GM08714 (cell line): ENCODE data around the gene SRSF12.

Source experiments
- H3K4me3 ChIP-seq: fragments of 200-500 bp; sonication (Bioruptor generic); 2 replicates; pipeline ENCODE4 v1.5.1; 2014; ENCODE audit warnings: mild to moderate bottlenecking, low read length, inconsistent platforms
- ZNF274 ChIP-seq: IDR thresholded peaks from 2 replicates; pipeline ENCODE4 v1.6.1; 2012; ENCODE audit warnings: mild to moderate bottlenecking, low read depth, low read length

SRSF12 gene

DNA sequence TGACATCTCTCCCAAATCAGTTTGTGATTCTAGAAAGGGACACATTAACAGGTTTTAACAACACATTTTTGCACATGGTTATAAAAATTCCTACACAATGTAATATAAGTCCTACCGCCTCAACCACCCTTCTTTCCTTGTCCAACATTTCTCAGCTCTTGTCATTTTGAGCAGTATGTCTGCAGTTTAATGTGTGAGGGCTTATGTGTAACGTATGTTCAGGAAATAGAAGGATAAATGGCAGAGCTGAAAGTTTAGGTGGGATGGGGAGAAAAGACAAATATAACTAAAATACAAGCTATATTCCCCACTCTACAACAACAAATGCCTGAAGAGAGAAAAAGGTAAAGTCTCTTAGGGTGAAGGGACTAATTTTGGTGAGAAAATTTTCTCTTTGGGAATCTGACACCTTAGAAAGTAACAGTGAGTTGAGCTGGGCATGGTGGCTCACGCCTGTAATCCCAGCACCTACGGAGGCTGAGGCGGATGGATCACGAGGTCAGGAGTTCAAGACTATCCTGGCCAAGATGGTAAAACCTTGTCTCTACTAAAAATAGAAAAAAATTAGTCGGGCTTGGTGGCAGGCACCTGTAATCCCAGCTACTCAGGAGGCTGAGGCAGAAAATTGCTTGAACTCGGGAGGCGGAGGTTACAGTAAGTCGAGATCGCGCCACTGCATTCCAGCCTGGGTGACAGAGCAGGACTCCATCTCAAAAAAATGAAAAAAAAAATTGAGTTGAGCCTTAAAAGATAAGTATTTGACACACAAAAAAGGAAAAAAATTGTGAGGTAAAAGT lies 32.3 kb downstream of the SRSF12 start:
- TF ChIP-seq ZNF274: no peak
- no peak overlapping the region for H3K4me3 ChIP-seq

DNA sequence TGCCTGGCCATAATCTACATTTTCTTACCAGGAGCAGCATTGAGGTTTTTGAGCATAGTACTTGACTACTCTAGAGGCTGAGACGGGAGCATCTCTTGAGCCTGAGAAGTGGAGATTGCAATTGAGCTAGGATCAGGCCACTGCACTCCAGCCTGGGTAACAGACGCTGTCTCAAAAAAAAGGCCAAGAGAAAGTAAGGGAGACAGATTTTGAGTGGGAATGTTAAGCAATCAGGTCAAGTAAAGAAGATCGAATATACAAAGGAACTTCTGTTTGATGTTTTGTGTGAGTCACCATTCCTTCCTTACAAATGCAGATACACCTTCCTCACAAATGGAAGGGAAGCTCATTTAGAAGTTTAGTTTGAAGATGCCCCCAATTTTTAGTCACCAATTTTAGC lies 32.9 kb downstream of the SRSF12 start:
- no peak overlapping the region for H3K4me3 ChIP-seq
- TF ChIP-seq ZNF274: no peak

DNA sequence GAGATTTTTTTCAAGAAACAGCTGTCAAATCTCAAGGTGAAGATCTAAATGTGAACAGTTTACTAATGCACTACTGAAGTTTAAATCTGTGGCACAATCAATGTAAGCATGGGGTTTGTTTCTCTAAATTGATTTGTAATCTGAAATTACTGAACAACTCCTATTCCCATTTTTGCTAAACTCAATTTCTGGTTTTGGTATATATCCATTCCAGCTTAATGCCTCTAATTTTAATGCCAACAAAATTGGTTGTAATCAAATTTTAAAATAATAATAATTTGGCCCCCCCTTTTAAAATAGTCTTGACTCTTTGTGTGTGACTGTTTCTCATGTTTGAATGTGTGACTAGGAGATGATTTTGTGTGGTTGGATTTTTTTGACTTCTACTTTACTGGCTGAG lies 33.3 kb downstream of the SRSF12 start:
- no peak for TF ChIP-seq ZNF274
- no peak overlapping the region for H3K4me3 ChIP-seq

DNA sequence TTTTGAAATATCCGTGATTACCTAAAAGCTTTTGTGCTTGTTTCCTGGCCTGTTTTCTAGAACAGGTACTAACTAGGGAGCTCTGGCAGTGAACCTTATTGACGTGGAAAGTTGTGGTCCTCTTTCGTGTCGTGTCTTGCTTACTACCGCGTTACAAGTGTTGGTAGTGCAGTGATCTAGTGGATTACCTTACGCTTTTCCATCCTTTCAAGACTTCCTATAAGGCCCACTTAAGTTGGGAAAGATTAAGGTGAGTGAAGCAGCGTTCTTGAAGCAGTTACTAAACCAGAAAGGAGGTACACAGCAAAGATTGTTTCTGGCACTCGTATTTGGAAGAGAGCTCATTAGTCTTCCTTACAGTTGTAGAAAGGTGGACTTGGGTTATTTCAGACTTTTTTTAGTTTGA lies 35.4 kb downstream of the SRSF12 start:
- H3K4me3 ChIP-seq: peak overlapping the region; percentile 81
- TF ChIP-seq ZNF274: no peak

DNA sequence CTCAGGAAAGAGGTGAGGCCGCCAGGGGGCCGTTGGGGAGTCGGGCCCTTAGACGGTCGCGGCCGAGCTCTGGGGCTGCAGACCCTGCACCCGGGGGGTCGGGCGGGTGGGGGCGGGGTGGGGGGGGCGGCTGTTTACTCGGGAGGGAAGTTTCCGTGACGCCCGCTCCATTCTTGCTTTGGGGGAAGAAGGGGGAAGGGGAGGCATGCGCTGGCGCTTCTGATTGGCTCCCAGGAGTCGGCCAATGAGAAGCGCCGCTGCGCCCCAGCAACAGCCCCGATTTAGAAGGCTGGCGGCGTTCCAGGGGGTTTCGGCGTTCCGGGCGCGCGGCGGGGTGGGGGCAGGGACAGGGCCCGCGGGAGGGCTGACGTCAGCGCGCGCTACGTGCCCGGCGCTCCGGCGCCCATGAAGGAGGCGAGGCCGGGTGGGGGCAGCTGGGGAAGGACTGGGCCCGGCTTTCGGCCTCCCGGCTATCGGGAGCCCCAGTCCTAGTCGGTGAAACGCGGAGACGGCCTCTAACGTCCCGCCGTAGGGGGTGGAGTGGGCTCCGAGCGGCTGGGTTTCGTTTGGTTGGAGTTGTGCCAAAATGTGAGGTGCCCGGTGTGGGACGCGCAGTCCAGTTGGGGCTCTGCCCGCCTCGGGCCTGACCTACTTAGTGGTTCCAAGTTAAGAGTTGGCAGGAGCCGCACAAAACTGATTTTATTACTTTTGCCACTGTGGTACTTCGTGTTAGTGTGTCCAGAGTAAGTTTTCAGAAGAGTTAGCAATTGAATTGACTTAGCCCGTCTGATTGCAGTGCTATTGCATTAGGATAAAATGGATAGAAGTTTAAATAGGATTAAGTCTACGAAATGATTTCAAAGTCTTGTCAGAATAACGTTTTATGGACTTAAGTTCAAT lies 36.2 kb downstream of the SRSF12 start:
- TF ChIP-seq ZNF274: no peak
- H3K4me3 ChIP-seq: peak overlapping the region; percentile 91

DNA sequence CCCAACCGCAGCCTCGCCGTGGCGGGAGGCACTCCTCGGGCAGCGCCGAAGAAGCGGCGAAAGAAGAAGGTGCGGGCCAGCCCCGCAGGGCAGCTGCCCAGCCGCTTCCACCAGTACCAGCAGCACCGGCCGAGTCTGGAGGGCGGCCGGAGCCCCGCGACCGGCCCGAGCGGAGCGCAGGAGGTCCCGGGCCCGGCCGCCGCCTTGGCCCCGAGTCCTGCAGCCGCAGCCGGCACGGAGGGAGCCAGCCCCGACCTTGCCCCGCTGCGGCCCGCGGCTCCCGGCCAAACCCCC lies 36.8 kb downstream of the SRSF12 start:
- no peak for TF ChIP-seq ZNF274
- H3K4me3 ChIP-seq: peak overlapping the region; percentile 91

DNA sequence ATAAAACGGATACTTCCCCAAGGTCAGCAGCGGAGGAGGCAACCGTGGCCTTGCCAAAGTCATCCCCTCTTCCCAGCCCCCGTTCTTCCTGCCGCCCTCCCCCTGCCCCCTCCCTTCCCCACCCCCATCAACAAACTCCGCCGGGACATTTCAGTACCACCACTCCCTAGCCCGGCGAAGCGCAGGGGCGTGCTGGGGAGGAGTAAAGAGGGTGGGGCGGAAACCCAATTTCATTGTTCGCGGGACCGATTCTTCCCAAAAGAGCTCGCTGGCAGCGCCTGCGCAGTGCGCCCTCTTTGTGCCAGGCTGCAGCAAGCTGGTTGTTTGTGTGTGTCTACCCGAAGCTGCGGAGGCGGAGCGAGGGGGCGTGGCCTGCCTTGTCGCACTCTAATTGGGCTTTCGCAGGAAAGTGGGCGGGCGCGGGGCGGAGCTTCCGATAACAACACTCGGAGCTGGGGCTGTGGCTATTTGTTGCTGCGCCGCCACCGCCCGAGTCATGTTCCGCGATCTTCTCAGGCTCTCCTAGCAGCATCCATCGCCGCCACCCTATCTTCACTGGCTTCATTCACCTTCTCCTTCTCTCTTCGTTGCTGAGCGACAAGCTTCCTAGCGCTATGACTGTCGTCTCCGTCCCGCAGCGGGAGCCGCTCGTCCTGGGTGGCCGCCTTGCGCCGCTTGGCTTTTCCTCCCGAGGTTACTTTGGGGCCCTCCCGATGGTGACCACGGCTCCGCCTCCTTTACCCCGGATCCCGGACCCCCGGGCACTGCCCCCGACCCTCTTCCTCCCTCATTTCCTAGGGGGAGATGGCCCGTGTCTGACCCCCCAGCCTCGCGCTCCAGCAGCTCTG lies 37.4 kb downstream of the SRSF12 start, which contains the start of gene PNRC1:
TSS of gene PNRC1 (plus strand) at position 471 of the 848 bp plus-strand sequence. CDS start at position 615, 144 bp downstream.
- peak within 1 kb of the TSS; percentile 91 for H3K4me3 ChIP-seq

DNA sequence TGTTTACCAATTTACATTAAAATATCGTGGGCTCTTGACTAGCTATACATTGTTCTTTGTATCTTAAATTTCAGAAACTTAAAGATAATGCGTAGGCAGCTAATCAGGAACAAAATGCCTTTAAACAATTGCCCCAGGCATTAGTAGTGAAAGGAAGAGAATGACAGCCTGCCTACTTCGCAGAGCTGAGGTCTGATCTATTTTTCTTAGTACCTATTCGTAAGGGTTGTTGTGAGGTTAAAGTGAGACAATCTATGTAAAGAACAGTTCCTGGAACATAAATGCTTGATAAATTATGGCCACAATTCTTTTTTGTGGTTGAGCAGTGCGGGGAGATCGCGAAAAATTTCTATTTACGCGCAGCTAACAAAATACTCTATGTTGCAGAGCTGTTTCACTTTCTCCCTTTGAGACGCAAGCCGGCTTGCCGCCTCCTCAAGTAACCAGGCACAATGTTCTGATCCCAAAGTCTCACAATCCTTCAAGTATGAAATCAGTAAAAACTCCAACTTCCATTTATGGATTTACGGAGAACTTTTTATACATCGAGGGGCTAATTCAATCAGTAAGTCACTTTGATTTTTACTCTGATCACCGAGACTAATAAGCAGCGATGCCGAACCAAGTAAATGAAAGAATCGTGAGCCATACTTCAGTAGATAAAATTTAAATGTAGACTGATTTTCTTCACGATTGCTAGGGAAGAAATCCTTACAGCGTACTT lies 38.2 kb downstream of the SRSF12 start:
- TF ChIP-seq ZNF274: no peak
- peak overlapping the region; percentile 88 for H3K4me3 ChIP-seq

More for the DNA sequence above, 37.4 kb downstream of the SRSF12 start, which contains the start of gene PNRC1:
- no peak for TF ChIP-seq ZNF274

DNA sequence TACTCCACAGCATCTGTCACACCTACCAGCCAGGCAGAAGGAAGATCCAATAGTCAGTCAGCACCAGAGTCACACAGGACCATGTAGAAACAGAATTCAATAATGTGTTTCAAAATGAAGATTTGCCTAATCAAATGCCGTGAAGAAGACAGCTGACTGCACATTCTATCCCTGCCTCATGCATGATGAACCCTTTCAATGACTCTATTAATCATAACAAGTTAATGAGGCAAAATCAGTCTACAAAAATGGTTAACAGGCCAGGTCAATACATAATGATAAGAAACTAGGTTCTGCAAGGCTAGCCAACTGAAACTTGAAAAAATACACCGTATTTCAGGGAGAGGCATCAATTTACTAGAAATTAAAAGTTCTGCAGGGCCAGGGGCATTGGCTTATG lies 44.0 kb downstream of the SRSF12 start:
- TF ChIP-seq ZNF274: no peak
- no peak overlapping the region for H3K4me3 ChIP-seq

DNA sequence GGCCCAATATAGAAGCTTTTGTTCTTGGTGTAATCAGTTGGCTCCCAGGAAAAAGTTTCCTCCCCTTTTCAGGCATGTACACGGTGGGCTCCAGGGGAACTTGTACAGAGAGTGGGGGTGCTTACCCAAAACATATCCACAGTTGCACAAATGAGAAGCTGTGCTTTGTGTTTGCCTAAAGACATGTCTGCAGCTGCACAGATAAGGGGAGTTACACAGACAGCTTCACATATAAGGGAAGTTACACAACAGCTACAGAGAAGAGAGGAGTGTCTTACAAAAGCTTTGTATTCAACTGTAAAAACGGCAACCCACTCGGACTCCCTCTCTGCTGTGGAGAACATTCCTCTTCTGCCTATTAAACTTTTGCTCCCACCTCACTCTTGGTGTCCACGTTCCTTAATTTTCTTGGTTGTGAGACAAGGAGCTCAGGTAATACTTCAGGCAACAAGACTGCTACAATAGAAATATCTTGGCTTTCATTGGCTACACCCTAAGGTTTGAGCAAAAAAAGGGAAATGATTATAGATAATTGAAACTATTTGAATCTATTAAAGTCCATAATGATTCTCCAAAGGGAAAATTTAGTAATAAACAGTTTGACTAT lies 44.8 kb downstream of the SRSF12 start:
- H3K4me3 ChIP-seq: no peak overlapping the region
- TF ChIP-seq ZNF274: no peak

DNA sequence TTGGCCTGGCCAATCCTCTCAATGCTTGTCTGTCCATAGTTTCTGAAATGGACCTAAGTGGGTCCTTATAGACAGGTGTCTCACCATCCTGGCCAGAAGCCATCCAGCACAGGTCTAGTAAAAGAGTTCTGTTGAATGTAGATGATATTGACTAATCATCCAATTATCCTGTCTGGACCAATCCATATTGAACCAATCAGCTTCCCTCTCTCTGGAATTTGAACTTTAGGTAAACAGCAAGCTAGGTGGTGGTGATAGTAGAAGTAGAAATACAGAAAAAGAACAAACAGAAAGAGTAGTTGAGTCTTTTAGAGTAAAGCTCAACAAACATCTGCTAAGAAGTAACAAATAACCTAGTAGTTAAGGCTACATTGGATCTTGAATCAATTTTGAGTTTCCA lies 46.8 kb downstream of the SRSF12 start:
- H3K4me3 ChIP-seq: no peak overlapping the region
- no peak for TF ChIP-seq ZNF274

DNA sequence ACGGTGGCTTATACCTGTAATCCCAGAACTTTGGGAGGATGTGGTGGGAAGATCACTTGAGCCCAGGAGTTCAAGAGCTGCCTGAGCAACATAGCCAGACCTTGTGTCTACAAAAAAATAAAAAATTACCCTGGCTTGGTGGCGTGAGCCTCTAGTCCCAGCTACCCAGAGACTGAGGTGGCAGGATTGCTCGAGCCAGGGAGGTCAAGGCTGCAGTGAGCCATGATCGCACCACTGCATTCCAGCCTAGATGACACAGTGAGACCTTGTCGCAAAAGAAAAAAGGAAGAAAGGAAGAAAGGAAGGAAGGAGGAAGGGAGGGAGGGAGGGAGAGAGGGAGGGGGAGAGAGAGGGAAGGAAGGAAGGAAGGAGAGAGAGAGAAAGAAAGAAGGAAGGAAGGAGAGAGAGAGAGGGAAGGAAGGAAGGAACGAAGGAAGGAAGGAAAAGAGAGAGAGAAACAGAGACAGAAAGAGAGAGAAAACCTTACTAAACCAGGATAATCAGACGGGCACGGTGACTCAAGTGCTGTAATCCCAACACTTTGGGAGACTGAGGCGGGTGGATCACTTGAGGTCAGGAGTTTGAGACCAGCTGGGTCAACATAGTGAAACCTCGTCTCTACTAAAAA lies 48.2 kb downstream of the SRSF12 start:
- H3K4me3 ChIP-seq: no peak overlapping the region
- TF ChIP-seq ZNF274: no peak

DNA sequence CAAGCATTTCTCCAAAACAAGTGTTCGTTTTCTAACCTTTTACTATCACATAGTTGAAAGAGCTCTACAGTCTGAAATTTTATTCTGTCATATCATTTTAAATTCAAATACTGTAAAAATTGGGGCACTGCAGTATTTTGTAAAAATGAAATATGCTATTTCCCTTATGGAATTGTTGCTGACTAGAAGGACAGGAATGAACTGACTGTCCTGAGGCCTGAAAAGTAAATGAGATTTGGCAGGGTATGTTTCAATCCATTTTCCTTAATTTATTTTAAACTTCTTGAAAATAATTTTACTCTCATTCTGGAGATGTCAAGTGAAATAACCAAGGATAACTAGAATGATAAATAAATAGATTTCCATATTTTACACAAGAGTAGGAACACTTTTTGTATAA lies 49.2 kb downstream of the SRSF12 start:
- TF ChIP-seq ZNF274: no peak
- H3K4me3 ChIP-seq: no peak overlapping the region
